ENCODE results near the gene CD59. TPM values are rescaled to one million over a fixed set of nuclear protein-coding genes. Genes with fewer than 3 reads are reported as not detected.

The CD59 gene
- total RNA-seq, 1 experiment from 2014 or later: 597 TPM

GRCh38 chr11:33719587-33719986 lies 16.6 kb downstream of the CD59 start:
- H3K4me3 Mint-ChIP-seq (ENCODE audit: unreplicated experiment): no peak overlapping the region
- peaks cover 78% of the 10 kb centered on the region for H3K36me3 Mint-ChIP-seq (ENCODE audit: insufficient read depth, unreplicated experiment)
- intact Hi-C loops (cut with micrococcal nuclease): no loop called here
- TF ChIP-seq CTCF (IDR thresholded peaks at IDR 0.05; ENCODE audit: unreplicated experiment): no peak
- no TSS peak for BruUV-seq (replicated peaks)
- H3K4me1 Mint-ChIP-seq (ENCODE audit: insufficient read depth, unreplicated experiment): peaks cover 64% of the 10 kb centered on the region
- peak overlapping the region; percentile 93 for H3K27ac Mint-ChIP-seq (ENCODE audit: low read depth, unreplicated experiment)
- CTCF ChIA-PET: interaction anchor here (0.9 to 1.8 kb wide), 4 partner anchors 15 to 88 kb away, joined by 3 to 12 read pairs (median 6); no protein-coding TSS in a partner anchor
- H3K9me3 Mint-ChIP-seq (ENCODE audit: unreplicated experiment): no peaks in the 10 kb centered on the region
- no peak for DNase-seq (ENCODE audit: unreplicated experiment)
- POLR2A ChIA-PET: interaction anchor here (0.7 to 16.2 kb wide), 7 partner anchors 11 to 1136 kb away, joined by 3 to 409 read pairs (median 3); partner anchors contain the start of gene CD59
- no peaks in the 10 kb centered on the region for H3K27me3 Mint-ChIP-seq (ENCODE audit: insufficient read depth, unreplicated experiment)

GRCh38 chr11:33718440-33718839 lies 17.8 kb downstream of the CD59 start:
- intact Hi-C loops (cut with micrococcal nuclease): no loop called here
- no TSS peak for BruUV-seq (replicated peaks)
- no peak for DNase-seq (ENCODE audit: unreplicated experiment)
- peaks cover 83% of the 10 kb centered on the region for H3K36me3 Mint-ChIP-seq (ENCODE audit: insufficient read depth, unreplicated experiment)
- ChIA-PET POLR2A (interaction anchor here (0.7 to 16.2 kb wide), 2 partner anchors 20 to 81 kb away, joined by 3 to 409 read pairs; partner anchors contain the start of gene CD59), CTCF (interaction anchor here (0.6 to 5.2 kb wide), 7 partner anchors 16 to 665 kb away, joined by 3 to 78 read pairs (median 5); partner anchors contain the start of gene CD59)
- no peak overlapping the region for H3K4me3 Mint-ChIP-seq (ENCODE audit: unreplicated experiment)
- peak overlapping the region; percentile 39 for H3K27ac Mint-ChIP-seq (ENCODE audit: low read depth, unreplicated experiment)
- TF ChIP-seq CTCF (IDR thresholded peaks at IDR 0.05; ENCODE audit: unreplicated experiment): no peak
- no peaks in the 10 kb centered on the region for H3K9me3 Mint-ChIP-seq (ENCODE audit: unreplicated experiment)
- H3K4me1 Mint-ChIP-seq (ENCODE audit: insufficient read depth, unreplicated experiment): peaks cover 53% of the 10 kb centered on the region
- no peaks in the 10 kb centered on the region for H3K27me3 Mint-ChIP-seq (ENCODE audit: insufficient read depth, unreplicated experiment)

GRCh38 chr11:33716243-33716642 lies 20.0 kb downstream of the CD59 start:
- ChIA-PET CTCF (interaction anchor here (0.6 to 5.2 kb wide), 22 partner anchors 8 to 687 kb away, joined by 3 to 85 read pairs (median 5); partner anchors contain the start of genes C11orf91 and CD59), POLR2A (interaction anchor here (0.9 to 16.2 kb wide), 8 partner anchors 8 to 56 kb away, joined by 4 to 409 read pairs (median 12); partner anchors contain the start of genes C11orf91 and CD59)
- H3K9me3 Mint-ChIP-seq (ENCODE audit: unreplicated experiment): no peaks in the 10 kb centered on the region
- H3K27me3 Mint-ChIP-seq (ENCODE audit: insufficient read depth, unreplicated experiment): no peaks in the 10 kb centered on the region
- peak; percentile 45 for TF ChIP-seq CTCF (IDR thresholded peaks at IDR 0.05; ENCODE audit: unreplicated experiment)
- H3K4me3 Mint-ChIP-seq (ENCODE audit: unreplicated experiment): peak overlapping the region; percentile 53
- peak; percentile 86 for DNase-seq (ENCODE audit: unreplicated experiment)
- peak overlapping the region; percentile 78 for H3K27ac Mint-ChIP-seq (ENCODE audit: low read depth, unreplicated experiment)
- no TSS peak for BruUV-seq (replicated peaks)
- intact Hi-C loops (cut with micrococcal nuclease): loop anchor here (1.0 to 2.0 kb wide), 3 partner anchors 20 to 113 kb away; partner anchors contain the start of gene CD59
- peaks cover 31% of the 10 kb centered on the region for H3K4me1 Mint-ChIP-seq (ENCODE audit: insufficient read depth, unreplicated experiment)
- H3K36me3 Mint-ChIP-seq (ENCODE audit: insufficient read depth, unreplicated experiment): peaks cover 91% of the 10 kb centered on the region

- ChIA-PET POLR2A (interaction anchor here (1.0 to 16.2 kb wide), 6 partner anchors 10 to 58 kb away, joined by 4 to 409 read pairs (median 22); partner anchors contain the start of genes C11orf91 and CD59), CTCF (interaction anchor here (0.7 to 5.2 kb wide), 9 partner anchors 10 to 341 kb away, joined by 3 to 85 read pairs (median 3); partner anchors contain the start of gene CD59)
- no peak for DNase-seq (ENCODE audit: unreplicated experiment)
- TF ChIP-seq CTCF (IDR thresholded peaks at IDR 0.05; ENCODE audit: unreplicated experiment): no peak
- intact Hi-C loops (cut with micrococcal nuclease): no loop called here
- Mint-ChIP-seq H3K27ac (ENCODE audit: low read depth, unreplicated experiment) (peak overlapping the region; percentile 42), H3K4me1 (ENCODE audit: insufficient read depth, unreplicated experiment) (peaks cover 21% of the 10 kb centered on the region), H3K27me3 (ENCODE audit: insufficient read depth, unreplicated experiment) (no peaks in the 10 kb centered on the region), H3K36me3 (ENCODE audit: insufficient read depth, unreplicated experiment) (peaks cover 91% of the 10 kb centered on the region), H3K9me3 (ENCODE audit: unreplicated experiment) (no peaks in the 10 kb centered on the region), H3K4me3 (ENCODE audit: unreplicated experiment) (no peak overlapping the region)
- no TSS peak for BruUV-seq (replicated peaks)
These were observed 22.3 kb downstream of the CD59 start for GRCh38 chr11:33713856-33714398.

All from MCF 10A (cell line).